SU-DHL-6 (cell line): ENCODE results near the gene ITFG1.

Experiments
- H2AFZ ChIP-seq: fragments of 200-600 bp; sonication (generic); 2 replicates; pipeline ENCODE4 v1.6.1; 2014; ENCODE audit warnings: low read depth, mild to moderate bottlenecking, moderate library complexity, mixed read lengths, antibody characterized with exemption, low read length; ENCODE audit not compliant: severe bottlenecking
- H3F3A ChIP-seq: fragments of 200-600 bp; shearing (Covaris generic); 2 replicates; pipeline ENCODE4 v1.6.0; 2016; ENCODE audit warnings: antibody characterized with exemption, mild to moderate bottlenecking; ENCODE audit not compliant: insufficient read depth
- H3K27ac ChIP-seq: fragments of 200-600 bp; sonication (generic); 2 replicates; pipeline ENCODE4 v1.5.1; 2016; ENCODE audit warnings: low read depth, mild to moderate bottlenecking, low read length, moderate library complexity, mixed read lengths
- H3K27me3 ChIP-seq: fragments of 200-600 bp; sonication (generic), shearing (Covaris generic); 2 replicates; pipeline ENCODE4 v1.6.0; 2014; ENCODE audit warnings: mild to moderate bottlenecking, low read length
- H3K36me3 ChIP-seq: fragments of 200-600 bp; sonication (generic); 2 replicates; pipeline ENCODE4 v1.6.1; 2014; ENCODE audit warnings: mild to moderate bottlenecking, low read length, mixed read lengths
- H3K4me2 ChIP-seq: fragments of 300-600, 200-600 bp; shearing (Covaris generic), sonication (generic); 2 replicates; pipeline ENCODE4 v1.6.0; 2014; ENCODE audit warnings: low read length, low read depth, mild to moderate bottlenecking; ENCODE audit not compliant: poor library complexity, severe bottlenecking
- H3K4me3 ChIP-seq: fragments of 200-600 bp; sonication (generic); 2 replicates; pipeline ENCODE4 v1.5.1; 2014; ENCODE audit warnings: antibody characterized with exemption, low read length, mild to moderate bottlenecking, mixed read lengths; ENCODE audit not compliant: insufficient read depth, poor library complexity, severe bottlenecking
- H3K79me2 ChIP-seq: fragments of 200-600 bp; sonication (generic); 2 replicates; pipeline ENCODE4 v1.6.1; 2014; ENCODE audit warnings: mild to moderate bottlenecking, low read length, moderate library complexity; ENCODE audit not compliant: insufficient read depth
- H3K9ac ChIP-seq: fragments of 200-600 bp; sonication (generic); 2 replicates; pipeline ENCODE4 v1.7.0; 2014; ENCODE audit warnings: mild to moderate bottlenecking, low read length
- H3K9me2 ChIP-seq: fragments of 200-600 bp; sonication (generic); replicated peaks from 2 replicates; pipeline ENCODE4 v1.6.1; 2014; ENCODE audit warnings: low read length; ENCODE audit not compliant: insufficient read depth
- H3K9me3 ChIP-seq: fragments of 200-600 bp; sonication (generic); 2 replicates; pipeline ENCODE4 v1.6.1; 2014; ENCODE audit warnings: low read length, mixed read lengths; ENCODE audit not compliant: insufficient read depth
- H4K20me1 ChIP-seq: fragments of 200-600 bp; sonication (generic); 2 replicates; pipeline ENCODE4 v1.6.1; 2014; ENCODE audit warnings: low read depth, mild to moderate bottlenecking, antibody characterized with exemption, low read length, moderate library complexity, mixed read lengths
- CTCF ChIP-seq: fragments of 200-600 bp; sonication (generic); IDR thresholded peaks from one replicate; pipeline ENCODE4 v1.5.1; 2017; ENCODE audit warnings: antibody characterized with exemption, mild to moderate bottlenecking, low read length, moderate library complexity; ENCODE audit not compliant: insufficient read depth, poor library complexity, severe bottlenecking
- EZH2phosphoT487 ChIP-seq: fragments of 200-600 bp; sonication (generic), shearing (Covaris generic); conservative IDR thresholded peaks from 2 replicates; pipeline ENCODE4 v1.6.1; 2018; ENCODE audit warnings: mild to moderate bottlenecking, antibody characterized with exemption, low read length, moderate library complexity, mixed read lengths

The ITFG1 gene

GRCh38 chr16:47377154-47377553 is 83.7 kb downstream of the ITFG1 start:
- H3K27ac ChIP-seq = no peak overlapping the region
- no peaks in the 10 kb centered on the region for H3K9me3 ChIP-seq
- no peaks in the 10 kb centered on the region for H3K27me3 ChIP-seq
- H3F3A ChIP-seq = no peaks in the 10 kb centered on the region
- no peaks in the 10 kb centered on the region for H3K79me2 ChIP-seq
- no peak overlapping the region for H3K4me3 ChIP-seq
- H3K36me3 ChIP-seq = peaks cover 32% of the 10 kb centered on the region
- TF ChIP-seq CTCF (no peak), EZH2phosphoT487 (no peak)
- no peak overlapping the region for H2AFZ ChIP-seq
- no peaks in the 10 kb centered on the region for H4K20me1 ChIP-seq
- H3K9me2 ChIP-seq = no peaks in the 10 kb centered on the region
- H3K9ac ChIP-seq = no peak overlapping the region
- H3K4me2 ChIP-seq = no peak overlapping the region

DNA sequence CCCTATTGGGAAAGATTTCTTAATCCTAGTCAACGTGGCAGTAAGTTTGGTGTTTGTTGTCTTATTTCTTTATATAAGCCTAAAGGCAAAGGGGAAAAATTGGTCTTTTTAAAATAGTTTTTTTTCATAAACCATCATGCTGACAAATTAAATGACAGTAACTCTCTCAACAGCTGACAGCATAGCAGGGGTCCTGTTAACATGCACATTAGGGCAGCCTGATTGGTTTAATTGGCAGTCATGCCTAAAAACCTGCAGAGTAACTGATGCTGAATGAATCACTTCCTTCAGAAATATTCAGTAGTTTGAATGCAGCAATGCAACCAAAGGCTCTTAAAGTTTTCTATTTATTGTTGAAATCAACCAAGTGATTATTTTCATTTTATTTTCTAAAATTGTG is 85.4 kb downstream of the ITFG1 start:
- H2AFZ ChIP-seq = no peak overlapping the region

DNA sequence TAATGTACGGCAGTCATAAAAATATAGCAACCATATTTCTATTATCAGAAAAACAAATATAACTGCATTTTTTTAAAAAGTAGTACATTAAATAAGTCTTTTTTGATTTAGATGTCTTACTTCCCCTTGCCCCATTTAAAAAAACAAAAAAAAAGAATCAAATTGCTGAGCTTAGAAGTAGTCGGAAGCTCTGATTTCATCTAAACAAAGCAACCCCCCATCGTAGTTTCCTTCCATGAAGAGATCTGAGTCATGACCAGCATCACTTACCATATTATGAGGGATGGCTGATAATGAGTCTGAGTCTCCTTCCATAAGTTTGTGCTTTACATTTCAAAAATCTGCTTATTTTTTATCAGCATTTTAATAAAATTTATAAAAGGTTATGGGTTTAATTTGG is 86.2 kb downstream of the ITFG1 start:
- Histone ChIP-seq H3K79me2 (no peaks in the 10 kb centered on the region), H3K9me2 (no peaks in the 10 kb centered on the region), H4K20me1 (no peaks in the 10 kb centered on the region), H3K36me3 (peaks cover 45% of the 10 kb centered on the region), H3K27me3 (no peaks in the 10 kb centered on the region), H3K4me3 (no peak overlapping the region), H3K9me3 (peaks cover 12% of the 10 kb centered on the region; the same call in 1 of the 2 replicates), H3F3A (no peaks in the 10 kb centered on the region), H3K4me2 (no peak overlapping the region), H3K27ac (no peak overlapping the region), H3K9ac (no peak overlapping the region), H2AFZ (no peak overlapping the region)
- TF ChIP-seq CTCF (no peak), EZH2phosphoT487 (no peak)

More for the DNA sequence above, 85.4 kb downstream of the ITFG1 start:
- H3K79me2 ChIP-seq = no peaks in the 10 kb centered on the region
- H3K9ac ChIP-seq = no peak overlapping the region
- no peak overlapping the region for H3K27ac ChIP-seq
- H3K36me3 ChIP-seq = peaks cover 45% of the 10 kb centered on the region
- H3K27me3 ChIP-seq = no peaks in the 10 kb centered on the region
- no peak overlapping the region for H3K4me3 ChIP-seq
- no peaks in the 10 kb centered on the region for H3K9me2 ChIP-seq
- TF ChIP-seq EZH2phosphoT487 = no peak
- TF ChIP-seq CTCF = no peak
- no peak overlapping the region for H3K4me2 ChIP-seq
- H4K20me1 ChIP-seq = no peaks in the 10 kb centered on the region
- H3F3A ChIP-seq = no peaks in the 10 kb centered on the region
- H3K9me3 ChIP-seq = peaks cover 8% of the 10 kb centered on the region; the same call in 1 of the 2 replicates
